NCI-H524 (cell line): Measurements from ENCODE around the gene CX3CR1.
"Not testable (repeated sequence)": the region's sequence is repeated elsewhere in the genome, so short reads cannot be mapped to it uniquely, and the experiment has no call there.

Experiments used
- DNase-seq, 2 experiments: peaks; one replicate each; lab custom pipeline; 2025; lab: John Stamatoyannopoulos, UW

The CX3CR1 gene

GRCh38 chr3:39267631-39268548 lies 11.9 kb downstream of the CX3CR1 start:
- no peak for DNase-seq

GRCh38 chr3:39264053-39264452 lies 15.8 kb downstream of the CX3CR1 start:
- DNase-seq, result no peak

DNA sequence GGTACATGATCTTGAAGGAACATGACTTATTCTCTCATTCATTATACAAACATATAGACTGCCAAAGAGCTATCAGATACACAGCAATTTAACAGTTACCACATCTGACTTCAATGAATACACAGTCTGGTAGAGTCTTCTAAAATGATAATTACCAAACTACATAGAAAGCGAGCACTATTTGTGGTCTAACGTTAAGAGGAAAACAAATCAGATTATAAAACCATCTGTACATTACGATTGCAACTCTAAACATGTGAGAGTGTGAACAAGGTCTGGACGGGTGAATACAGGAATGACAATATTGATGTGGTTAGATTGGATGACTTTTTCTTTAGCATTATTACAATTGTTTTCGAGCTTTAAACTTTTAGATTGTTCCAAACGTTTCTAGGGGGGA lies 16.3 kb downstream of the CX3CR1 start:
- DNase-seq, result no peak

GRCh38 chr3:39262846-39263245 lies 17.0 kb downstream of the CX3CR1 start:
- no peak for DNase-seq

GRCh38 chr3:39261726-39262125 lies 18.1 kb downstream of the CX3CR1 start:
- no peak for DNase-seq

DNA sequence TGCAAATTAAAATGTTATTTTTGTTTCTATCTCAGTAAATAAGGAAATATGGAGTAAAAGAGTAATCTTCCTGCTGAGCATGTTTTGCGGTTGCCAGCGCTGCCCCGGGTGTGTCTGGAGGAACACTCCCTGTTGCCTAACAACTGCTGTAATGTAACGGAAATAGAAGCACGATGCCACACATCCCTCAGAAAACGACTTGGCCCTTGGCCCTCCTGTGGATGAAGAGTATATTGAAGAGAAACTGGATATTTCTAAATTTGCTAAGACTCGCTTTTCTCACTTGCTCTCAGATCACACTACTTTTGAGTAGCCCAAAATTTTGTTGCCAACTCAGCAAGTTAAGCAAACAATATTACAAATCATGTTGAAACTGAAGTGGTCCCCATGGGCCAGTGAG lies 18.9 kb downstream of the CX3CR1 start:
- DNase-seq, result peak in 1 of 2 experiments; percentile 27

DNA sequence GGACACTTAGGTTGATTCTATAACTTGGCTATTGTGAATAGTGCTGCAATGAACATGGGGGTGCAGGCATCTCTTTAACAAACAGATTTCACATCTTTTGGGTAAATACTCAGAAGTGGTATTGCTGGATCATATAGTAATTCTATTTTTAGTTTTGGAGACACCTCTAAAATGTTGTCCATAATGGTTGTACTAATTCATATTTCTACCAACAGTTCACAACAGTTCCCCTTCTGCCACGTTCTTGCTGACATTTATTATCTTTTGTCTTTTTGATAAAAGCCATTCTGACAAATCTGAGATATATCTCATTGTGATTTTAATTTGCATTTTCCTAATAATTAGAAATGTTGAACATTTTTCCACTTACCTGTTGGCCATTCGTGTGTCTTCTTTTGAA lies 19.5 kb downstream of the CX3CR1 start:
- DNase-seq, result no peak

GRCh38 chr3:39255503-39256325 lies 24.1 kb downstream of the CX3CR1 start:
- DNase-seq, result no peak

GRCh38 chr3:39254806-39255449 lies 24.9 kb downstream of the CX3CR1 start:
- DNase-seq, result no peak

DNA sequence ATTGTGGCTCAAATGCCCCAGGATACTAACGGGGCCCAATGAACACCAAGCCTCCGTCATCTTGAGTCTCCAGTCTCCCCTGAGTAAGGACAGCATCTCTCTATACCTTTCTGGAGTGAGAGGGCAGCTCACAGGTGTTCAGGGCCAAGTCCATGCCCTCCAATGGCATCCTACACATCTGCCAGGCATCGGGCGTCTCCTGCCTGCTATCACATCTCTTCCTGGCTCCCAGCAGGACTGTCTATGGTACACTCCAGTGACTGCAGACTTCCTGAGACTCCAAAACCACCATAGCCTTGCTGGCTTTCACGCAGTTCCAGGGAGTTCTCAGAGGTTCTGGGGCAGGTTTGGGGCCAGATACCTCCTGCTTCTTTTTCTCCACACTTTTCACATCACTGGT lies 28.3 kb downstream of the CX3CR1 start:
- DNase-seq, result no peak

- DNase-seq, result no peak
Measured at GRCh38 chr3:39250116-39250747, 29.6 kb downstream of the CX3CR1 start.

DNA sequence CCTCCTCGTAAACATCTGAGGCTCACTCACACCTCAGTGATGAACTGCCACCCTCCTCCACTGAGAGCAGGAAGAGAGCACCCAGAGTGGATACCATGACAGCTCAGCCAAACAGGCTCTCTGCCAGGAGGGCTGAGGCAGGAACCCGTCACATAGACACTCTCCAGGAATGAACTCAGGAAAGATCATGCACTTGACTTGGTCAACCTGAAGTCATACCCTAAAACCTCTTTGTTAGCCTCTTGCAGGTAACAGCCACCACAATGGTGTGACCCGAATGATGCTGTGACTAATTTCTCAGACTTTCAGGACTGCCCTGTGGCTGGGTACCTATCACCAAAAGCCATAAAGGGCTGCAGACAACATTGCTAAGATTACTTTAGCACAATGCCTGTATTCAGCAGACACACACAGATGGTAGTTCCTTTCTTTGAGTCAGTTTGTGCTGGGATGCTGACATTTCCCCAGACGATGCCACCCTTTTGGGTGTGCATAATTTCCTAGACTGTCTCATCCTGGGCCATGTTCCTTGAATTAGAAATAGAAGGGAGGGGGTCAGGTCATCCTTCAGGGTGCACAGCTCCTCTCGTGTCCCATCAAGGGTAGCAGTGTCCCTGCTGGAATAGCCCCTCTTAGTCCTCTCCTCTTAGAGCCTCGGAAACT lies 30.3 kb downstream of the CX3CR1 start:
- no peak for DNase-seq

DNA sequence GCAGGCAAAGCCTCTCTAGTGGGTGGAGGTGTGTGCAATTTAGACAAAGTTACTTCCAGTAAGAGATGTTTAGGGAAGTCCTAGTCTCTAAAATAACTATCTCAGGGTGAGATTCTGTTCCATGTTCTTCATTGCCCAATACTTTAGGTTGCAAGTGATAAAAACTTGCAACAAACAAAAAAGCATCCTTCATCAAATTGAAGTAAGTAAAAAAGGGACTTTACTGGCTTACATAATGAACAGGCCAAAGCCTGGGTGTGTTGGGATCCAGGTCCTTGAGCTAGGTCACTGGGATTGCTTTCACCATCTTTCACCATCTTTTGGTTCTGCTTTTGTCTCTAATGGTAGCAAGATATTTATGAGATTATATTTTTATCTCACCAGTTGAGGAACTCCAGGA lies 38.3 kb downstream of the CX3CR1 start:
- no peak for DNase-seq

GRCh38 chr3:39237027-39237426 lies 42.8 kb downstream of the CX3CR1 start:
- DNase-seq, result no peak

DNA sequence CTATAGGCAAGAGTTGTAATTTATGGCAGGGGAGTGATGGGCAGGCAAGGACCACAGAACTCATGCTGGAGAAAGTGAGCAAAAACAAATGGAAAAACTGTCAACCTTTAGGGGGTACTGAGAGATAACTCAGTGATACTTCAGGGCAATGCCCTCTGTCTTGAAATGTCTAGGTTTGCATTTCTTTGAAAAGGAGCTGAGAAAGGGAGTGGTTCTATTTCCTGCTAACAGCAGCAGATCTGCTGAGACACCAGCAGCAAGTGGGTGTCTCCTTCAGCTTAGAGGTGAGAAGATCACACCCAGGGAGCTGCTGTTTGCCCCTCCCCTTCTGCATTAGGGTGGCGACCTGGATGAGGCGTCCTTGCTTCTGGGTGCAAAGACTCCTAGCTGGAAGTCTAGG lies 45.2 kb downstream of the CX3CR1 start:
- no peak for DNase-seq

DNA sequence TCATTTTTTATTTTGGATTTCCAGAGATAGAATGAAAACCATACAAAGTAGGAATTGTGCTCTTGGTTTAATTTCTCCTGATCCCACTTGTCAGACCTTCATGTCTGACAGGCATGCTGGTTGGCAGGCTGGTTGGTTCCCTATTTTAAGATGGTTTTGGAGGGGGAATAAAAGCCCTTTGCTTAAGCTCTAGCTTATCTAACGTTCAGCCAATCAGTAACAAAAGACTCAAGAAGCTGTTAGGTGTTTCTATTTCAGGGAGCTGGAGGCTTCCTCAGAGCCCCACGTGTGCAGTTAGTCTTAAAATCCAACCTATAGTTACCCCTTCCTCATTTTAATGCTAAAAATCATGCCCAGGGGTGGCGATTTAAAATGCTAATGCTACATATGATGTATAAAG lies 47.0 kb downstream of the CX3CR1 start:
- no peak for DNase-seq

- no peak for DNase-seq
Measured at GRCh38 chr3:39230453-39230852, 49.4 kb downstream of the CX3CR1 start.

GRCh38 chr3:39228496-39228895 lies 51.3 kb downstream of the CX3CR1 start:
- DNase-seq, result no peak

DNA sequence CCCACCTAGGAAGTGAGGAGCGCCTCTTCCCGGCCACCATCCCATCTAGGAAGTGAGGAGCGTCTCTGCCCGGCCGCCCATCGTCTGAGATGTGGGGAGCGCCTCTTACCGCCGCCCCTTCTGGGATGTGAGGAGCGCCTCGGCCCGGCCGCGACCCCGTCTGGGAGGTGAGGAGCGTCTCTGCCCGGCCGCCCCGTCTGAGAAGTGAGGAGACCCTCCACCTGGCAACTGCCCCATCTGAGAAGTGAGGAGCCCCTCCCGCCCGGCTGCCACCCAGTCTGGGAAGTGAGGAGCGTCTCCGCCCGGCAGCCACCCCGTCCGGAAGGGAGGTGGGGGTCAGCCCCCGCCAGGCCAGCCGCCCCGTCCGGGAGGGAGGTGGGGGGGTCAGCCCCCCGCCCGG lies 52.2 kb downstream of the CX3CR1 start:
- DNase-seq, result not testable (repeated sequence)

DNA sequence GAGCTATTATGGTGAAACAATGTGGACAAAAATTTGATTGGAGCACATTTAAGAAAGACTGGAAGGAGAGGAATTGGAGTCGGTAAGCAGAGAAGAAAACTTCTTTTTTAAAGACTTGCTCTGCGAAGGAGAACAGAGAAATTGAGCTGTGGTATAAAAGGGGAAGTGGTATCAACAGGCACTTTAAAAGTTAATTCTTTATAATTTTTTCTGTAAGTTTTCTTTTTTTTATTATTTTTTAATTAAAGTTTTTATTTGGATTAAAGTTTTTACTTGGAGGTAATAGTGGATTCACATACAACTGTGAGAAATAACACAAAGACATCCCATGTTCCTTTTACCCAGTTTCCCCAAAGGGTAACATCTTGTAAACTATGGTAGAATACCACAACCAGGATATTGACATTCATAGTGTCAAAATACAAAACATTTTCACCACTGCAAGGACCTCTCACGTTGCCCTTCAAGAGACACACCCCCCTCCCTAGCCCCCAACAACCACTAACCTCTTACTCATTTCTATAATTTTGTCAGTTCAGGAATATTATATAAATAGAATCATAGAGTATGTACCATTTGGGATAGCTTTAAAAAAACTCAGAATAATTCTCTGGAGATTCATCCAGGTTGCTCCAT lies 53.6 kb downstream of the CX3CR1 start:
- DNase-seq, result no peak

GRCh38 chr3:39224288-39224687 lies 55.5 kb downstream of the CX3CR1 start:
- no peak for DNase-seq
